HepG2 (cell line): ENCODE results near the gene SLC17A8. TPM values are rescaled to one million over a fixed set of nuclear protein-coding genes. Genes with fewer than 3 reads are reported as not detected.

Source experiments
- ATAC-seq: fragments of 200-7000 bp; cut with Tn5 transposase; 3 replicates; pipeline ENCODE4 v1.9.1; 2020; ENCODE audit warnings: mild to moderate bottlenecking, moderate library complexity
- BruUV-seq: library from RNA; stranded (reverse); fragments of 400-500 nt; replicated peaks from 2 replicates; lab custom pipeline; 2021; lab: Mats Ljungman, UMichigan
- CTCF ChIA-PET: fragments of 300-600 bp; formaldehyde crosslinking; extraction: SDS; loops from one replicate; lab custom pipeline; 2021; ENCODE audit warnings: low total read pairs, inconsistent platforms, low intra/inter-chr PET ratio; lab: Yijun Ruan, JAX
- POLR2A ChIA-PET: fragments of 350-600 bp; sonication (Branson Sonifier 250); formaldehyde crosslinking; loops from one replicate; lab custom pipeline; 2020; ENCODE audit warnings: antibody characterized with exemption, inconsistent platforms; lab: Yijun Ruan, JAX
- DNase-seq: peaks from one replicate; pipeline ENCODE4 v3.0.0-alpha.2; 2015; ENCODE audit warnings: low spot score
- FAIRE-seq: peaks from 3 replicates; lab custom pipeline; 2011; peaks lifted over from hg19 to GRCh38; lab: Jason Lieb, UNC
- H2AFZ ChIP-seq: one replicate; pipeline ENCODE4 v1.6.1; 2011; ENCODE audit warnings: low read length, inconsistent platforms
- H3K27ac ChIP-seq: fragments of 300-600 bp; 3 replicates; pipeline ENCODE4 v1.8.0; 2011; ENCODE audit warnings: mixed run types, mild to moderate bottlenecking, mixed read lengths, low read length, inconsistent platforms; ENCODE audit not compliant: insufficient read depth; ENCODE audit errors: extremely low read length
- H3K27me3 ChIP-seq, 2 experiments: fragments of 200-600 bp in 1 of 2; 2 replicates in 1 of 2; 3 replicates in 1 of 2; pipeline versions ENCODE4 v1.6.0 to v1.8.0; 2011; ENCODE audit warnings: low read length in 2 of 2, mild to moderate bottlenecking in 2 of 2, moderate library complexity in 2 of 2, inconsistent platforms in 1 of 2; ENCODE audit not compliant: insufficient read depth in 2 of 2, control insufficient read depth in 1 of 2
- H3K36me3 ChIP-seq, 2 experiments: fragments of 200-600 bp in 1 of 2; replicated peaks in 1 of 2; 2 replicates in 1 of 2; 3 replicates in 1 of 2; pipeline versions ENCODE4 v1.5.1 to v1.8.0; 2011; ENCODE audit warnings: low read length in 2 of 2, inconsistent platforms in 1 of 2; ENCODE audit not compliant: insufficient read depth in 2 of 2, control insufficient read depth in 1 of 2
- H3K4me1 ChIP-seq: 2 replicates; pipeline ENCODE4 v1.5.1; 2012; ENCODE audit warnings: low read length, inconsistent platforms; ENCODE audit not compliant: insufficient read depth
- H3K4me2 ChIP-seq: 2 replicates; pipeline ENCODE4 v1.6.0; 2011; ENCODE audit warnings: low read depth, low read length, inconsistent platforms
- H3K4me3 ChIP-seq, 3 experiments: fragments of 200-600 bp in 1 of 3; sonication (generic), shearing (Covaris generic) in 1 of 3; replicated peaks in 1 of 3; 2 replicates each; pipeline ENCODE4 v1.5.1; 2011 to 2016; ENCODE audit warnings: low read length in 3 of 3, inconsistent platforms in 2 of 3, low read depth in 2 of 3, mild to moderate bottlenecking in 2 of 3, control low read depth in 1 of 3, mixed read lengths in 1 of 3; ENCODE audit not compliant: insufficient read depth in 1 of 3
- H3K79me2 ChIP-seq: one replicate; pipeline ENCODE4 v1.6.1; 2011; ENCODE audit warnings: low read length, inconsistent platforms; ENCODE audit not compliant: insufficient read depth
- H3K9ac ChIP-seq: 2 replicates; pipeline ENCODE4 v1.6.0; 2011; ENCODE audit warnings: mild to moderate bottlenecking, low read depth, low read length, inconsistent platforms; ENCODE audit not compliant: insufficient read depth
- H3K9me3 ChIP-seq: 2 replicates; pipeline ENCODE4 v1.5.1; 2012; ENCODE audit warnings: mild to moderate bottlenecking, low read length
- H4K20me1 ChIP-seq: 2 replicates; pipeline ENCODE4 v1.6.0; 2011; ENCODE audit warnings: inconsistent platforms, mild to moderate bottlenecking, low read length, moderate library complexity; ENCODE audit not compliant: insufficient read depth
- MAFG ChIP-seq: sonication (generic); formaldehyde crosslinking; IDR thresholded peaks from 2 replicates; pipeline ENCODE4 v1.5.1; 2020; ENCODE audit warnings: mild to moderate bottlenecking, missing genetic modification reagents
- SP2 ChIP-seq: sonication (generic); formaldehyde crosslinking; IDR thresholded peaks from 2 replicates; pipeline ENCODE4 v1.5.1; 2020; ENCODE audit warnings: mild to moderate bottlenecking, missing genetic modification reagents
- ZNF264 ChIP-seq: sonication (generic); formaldehyde crosslinking; IDR thresholded peaks from 2 replicates; pipeline ENCODE4 v1.4.0; 2020; ENCODE audit warnings: missing genetic modification reagents
- ZNF687 ChIP-seq: sonication (generic); formaldehyde crosslinking; IDR thresholded peaks from 2 replicates; pipeline ENCODE4 v1.5.1; 2020; ENCODE audit warnings: mild to moderate bottlenecking, missing genetic modification reagents, moderate library complexity
- ZNF709 ChIP-seq: sonication (generic); formaldehyde crosslinking; IDR thresholded peaks from 2 replicates; pipeline ENCODE4 v1.5.0; 2020; ENCODE audit warnings: mild to moderate bottlenecking, missing genetic modification reagents
- WGBS: methylation state at CpG from one replicate; pipeline ENCODE4 v1.1.6; 2017; ENCODE audit warnings: low lambda C conversion rate; 5-methylcytosine and 5-hydroxymethylcytosine counted together
- in situ Hi-C: cut with HindIII; loops from 2 replicates; pipeline ENCODE4 v1.10.0; 2017; ENCODE audit warnings: low pct_unique_long_range_greater_than_20kb; ENCODE audit not compliant: extremely low pct_ligation_motif_present
- intact Hi-C: fragments of 100-400 bp; cut with micrococcal nuclease; formaldehyde crosslinking; loops from one replicate; pipeline ENCODE4 v1.10.0; 2022; ENCODE audit not compliant: unreplicated experiment
- polyA plus RNA-seq, 8 experiments: library from polyadenylated mRNA; depleted of rRNA in 3 of 8; stranded (reverse) in 7 of 8; unstranded in 1 of 8; fragments of >200 nt; fragmentation: Illumina TruSeq in 4 of 8; extraction: Trizol in 4 of 8; gene quantifications; 2 replicates each; pipeline versions ENCODE4 v1.2.1 to v1.2.3, GENCODE V29; 2011 to 2016; ENCODE audit warnings: low read depth in 4 of 8, missing spikeins in 1 of 8, mixed read lengths in 1 of 8; ENCODE audit not compliant: insufficient read depth in 1 of 8
- total RNA-seq, 5 experiments: library from RNA; depleted of rRNA; stranded (reverse); fragments of >200 nt; fragmentation: Illumina TruSeq; extraction: Trizol; gene quantifications; 2 replicates each; pipeline ENCODE4 v1.2.3, GENCODE V29; 2016; ENCODE audit warnings: low read depth in 1 of 5

The SLC17A8 gene
- total and polyA plus RNA-seq, 2 of the 13 experiments (the other 11 are each of a cell fraction or from before 2014, with no cell fraction given): 0.07 to 0.15 TPM

GRCh38 chr12:100395811-100396210 lies 38.9 kb downstream of the SLC17A8 start:
- no peak overlapping the region for H2AFZ ChIP-seq
- FAIRE-seq (no peak), ATAC-seq (no peak), DNase-seq (no peak)
- no peaks in the 10 kb centered on the region for H3K79me2 ChIP-seq
- H3K4me1 ChIP-seq: peaks cover 13% of the 10 kb centered on the region
- intact Hi-C loops: no loop called here
- H3K4me2 ChIP-seq: no peak overlapping the region
- whole genome bisulfite sequencing: 47% methylated on average over 6 of the region's 6 CpGs
- in situ Hi-C loops: no loop called here
- no peak overlapping the region for H3K27ac ChIP-seq
- POLR2A ChIA-PET: no interaction called here
- no peaks in the 10 kb centered on the region for H3K27me3 ChIP-seq
- CTCF ChIA-PET: no interaction called here
- H3K9ac ChIP-seq: no peak overlapping the region
- BruUV-seq: no TSS peak
- H4K20me1 ChIP-seq: no peaks in the 10 kb centered on the region
- no peaks in the 10 kb centered on the region for H3K9me3 ChIP-seq
- H3K36me3 ChIP-seq: no peaks in the 10 kb centered on the region
- no peak overlapping the region for H3K4me3 ChIP-seq
- TF ChIP-seq SP2 (CRISPR knock-in tag) (no peak), ZNF687 (CRISPR knock-in tag) (no peak), ZNF264 (peak; percentile 92)
- TF ChIP-seq, all 625 proteins: peak for 1

GRCh38 chr12:100398307-100398706 lies 41.4 kb downstream of the SLC17A8 start:
- H3K9ac ChIP-seq: no peak overlapping the region
- no peak overlapping the region for H2AFZ ChIP-seq
- H3K27me3 ChIP-seq: no peaks in the 10 kb centered on the region
- FAIRE-seq: no peak
- H3K36me3 ChIP-seq: no peaks in the 10 kb centered on the region
- no TSS peak for BruUV-seq
- ChIA-PET CTCF (no interaction called here), POLR2A (no interaction called here)
- no peak overlapping the region for H3K4me2 ChIP-seq
- no peaks in the 10 kb centered on the region for H3K79me2 ChIP-seq
- H3K27ac ChIP-seq: no peak overlapping the region
- peaks cover 14% of the 10 kb centered on the region for H3K4me1 ChIP-seq
- H3K4me3 ChIP-seq: no peak overlapping the region
- intact Hi-C loops: no loop called here
- in situ Hi-C loops: no loop called here
- DNase-seq: no peak
- no peak for TF ChIP-seq ZNF709 (CRISPR knock-in tag)
- no peak for TF ChIP-seq MAFG (CRISPR knock-in tag)
- H3K9me3 ChIP-seq: no peaks in the 10 kb centered on the region
- H4K20me1 ChIP-seq: no peaks in the 10 kb centered on the region
- no peak for ATAC-seq
